HepG2 (cell line): ENCODE results near the gene PDE4D. TPM values are rescaled to one million over a fixed set of nuclear protein-coding genes. Genes with fewer than 3 reads are reported as not detected.

ENCODE experiments used
- ATAC-seq: fragments of 200-7000 bp; cut with Tn5 transposase; 3 replicates; pipeline ENCODE4 v1.9.1; 2020; ENCODE audit warnings: mild to moderate bottlenecking, moderate library complexity
- BruUV-seq: library from RNA; stranded (reverse); fragments of 400-500 nt; replicated peaks from 2 replicates; lab custom pipeline; 2021; lab: Mats Ljungman, UMichigan
- CTCF ChIA-PET: fragments of 300-600 bp; formaldehyde crosslinking; extraction: SDS; loops from one replicate; lab custom pipeline; 2021; ENCODE audit warnings: low total read pairs, inconsistent platforms, low intra/inter-chr PET ratio; lab: Yijun Ruan, JAX
- POLR2A ChIA-PET: fragments of 350-600 bp; sonication (Branson Sonifier 250); formaldehyde crosslinking; loops from one replicate; lab custom pipeline; 2020; ENCODE audit warnings: antibody characterized with exemption, inconsistent platforms; lab: Yijun Ruan, JAX
- DNase-seq: peaks from one replicate; pipeline ENCODE4 v3.0.0-alpha.2; 2015; ENCODE audit warnings: low spot score
- FAIRE-seq: peaks from 3 replicates; lab custom pipeline; 2011; peaks lifted over from hg19 to GRCh38; lab: Jason Lieb, UNC
- H2AFZ ChIP-seq: one replicate; pipeline ENCODE4 v1.6.1; 2011; ENCODE audit warnings: low read length, inconsistent platforms
- H3K27ac ChIP-seq: fragments of 300-600 bp; 3 replicates; pipeline ENCODE4 v1.8.0; 2011; ENCODE audit warnings: mixed run types, mild to moderate bottlenecking, mixed read lengths, low read length, inconsistent platforms; ENCODE audit not compliant: insufficient read depth; ENCODE audit errors: extremely low read length
- H3K27me3 ChIP-seq, 2 experiments: fragments of 200-600 bp in 1 of 2; 2 replicates in 1 of 2; 3 replicates in 1 of 2; pipeline versions ENCODE4 v1.6.0 to v1.8.0; 2011; ENCODE audit warnings: low read length in 2 of 2, mild to moderate bottlenecking in 2 of 2, moderate library complexity in 2 of 2, inconsistent platforms in 1 of 2; ENCODE audit not compliant: insufficient read depth in 2 of 2, control insufficient read depth in 1 of 2
- H3K36me3 ChIP-seq, 2 experiments: fragments of 200-600 bp in 1 of 2; replicated peaks in 1 of 2; 2 replicates in 1 of 2; 3 replicates in 1 of 2; pipeline versions ENCODE4 v1.5.1 to v1.8.0; 2011; ENCODE audit warnings: low read length in 2 of 2, inconsistent platforms in 1 of 2; ENCODE audit not compliant: insufficient read depth in 2 of 2, control insufficient read depth in 1 of 2
- H3K4me1 ChIP-seq: 2 replicates; pipeline ENCODE4 v1.5.1; 2012; ENCODE audit warnings: low read length, inconsistent platforms; ENCODE audit not compliant: insufficient read depth
- H3K4me2 ChIP-seq: 2 replicates; pipeline ENCODE4 v1.6.0; 2011; ENCODE audit warnings: low read depth, low read length, inconsistent platforms
- H3K4me3 ChIP-seq, 3 experiments: fragments of 200-600 bp in 1 of 3; sonication (generic), shearing (Covaris generic) in 1 of 3; replicated peaks in 1 of 3; 2 replicates each; pipeline ENCODE4 v1.5.1; 2011 to 2016; ENCODE audit warnings: low read length in 3 of 3, inconsistent platforms in 2 of 3, low read depth in 2 of 3, mild to moderate bottlenecking in 2 of 3, control low read depth in 1 of 3, mixed read lengths in 1 of 3; ENCODE audit not compliant: insufficient read depth in 1 of 3
- H3K79me2 ChIP-seq: one replicate; pipeline ENCODE4 v1.6.1; 2011; ENCODE audit warnings: low read length, inconsistent platforms; ENCODE audit not compliant: insufficient read depth
- H3K9ac ChIP-seq: 2 replicates; pipeline ENCODE4 v1.6.0; 2011; ENCODE audit warnings: mild to moderate bottlenecking, low read depth, low read length, inconsistent platforms; ENCODE audit not compliant: insufficient read depth
- H3K9me3 ChIP-seq: 2 replicates; pipeline ENCODE4 v1.5.1; 2012; ENCODE audit warnings: mild to moderate bottlenecking, low read length
- H4K20me1 ChIP-seq: 2 replicates; pipeline ENCODE4 v1.6.0; 2011; ENCODE audit warnings: inconsistent platforms, mild to moderate bottlenecking, low read length, moderate library complexity; ENCODE audit not compliant: insufficient read depth
- ARNTL ChIP-seq: sonication (generic); formaldehyde crosslinking; IDR thresholded peaks from 2 replicates; pipeline ENCODE4 v1.4.0; 2020; ENCODE audit warnings: mild to moderate bottlenecking, missing genetic modification reagents
- CTCF ChIP-seq: sonication (generic); formaldehyde crosslinking; IDR thresholded peaks from 2 replicates; pipeline ENCODE4 v1.5.0; 2020; ENCODE audit warnings: mild to moderate bottlenecking, missing genetic modification reagents, moderate library complexity
- KLF16 ChIP-seq, 2 experiments: sonication (generic) in 1 of 2; formaldehyde crosslinking in 1 of 2; IDR thresholded peaks; 2 replicates each; pipeline versions ENCODE4 v1.6.1 to v1.8.0; 2016 to 2023; ENCODE audit warnings: missing genetic modification reagents in 2 of 2, missing compliant biosample characterization in 1 of 2
- SPEN ChIP-seq: sonication (generic); formaldehyde crosslinking; IDR thresholded peaks from 2 replicates; pipeline ENCODE4 v1.5.1; 2020; ENCODE audit warnings: low read depth, mild to moderate bottlenecking, missing genetic modification reagents
- TP53 ChIP-seq: sonication (generic); formaldehyde crosslinking; conservative IDR thresholded peaks from 2 replicates; pipeline ENCODE4 v1.4.0; 2020; ENCODE audit warnings: missing genetic modification reagents
- ZKSCAN1 ChIP-seq: fragments of 150-350 bp; IDR thresholded peaks from 2 replicates; pipeline ENCODE4 v1.6.1; 2014; ENCODE audit warnings: low read length
- ZNF274 ChIP-seq: sonication (generic); formaldehyde crosslinking; IDR thresholded peaks from 2 replicates; pipeline ENCODE4 v1.5.1; 2020; ENCODE audit warnings: mild to moderate bottlenecking, missing genetic modification reagents
- ZNF407 ChIP-seq: sonication (generic); formaldehyde crosslinking; IDR thresholded peaks from one replicate; pipeline ENCODE4 v1.5.1; 2020; ENCODE audit warnings: mild to moderate bottlenecking, missing genetic modification reagents; ENCODE audit errors: not compliant biosample characterization
- WGBS: methylation state at CpG from one replicate; pipeline ENCODE4 v1.1.6; 2017; ENCODE audit warnings: low lambda C conversion rate; 5-methylcytosine and 5-hydroxymethylcytosine counted together
- in situ Hi-C: cut with HindIII; loops from 2 replicates; pipeline ENCODE4 v1.10.0; 2017; ENCODE audit warnings: low pct_unique_long_range_greater_than_20kb; ENCODE audit not compliant: extremely low pct_ligation_motif_present
- intact Hi-C: fragments of 100-400 bp; cut with micrococcal nuclease; formaldehyde crosslinking; loops from one replicate; pipeline ENCODE4 v1.10.0; 2022; ENCODE audit not compliant: unreplicated experiment
- polyA plus RNA-seq, 8 experiments: library from polyadenylated mRNA; depleted of rRNA in 3 of 8; stranded (reverse) in 7 of 8; unstranded in 1 of 8; fragments of >200 nt; fragmentation: Illumina TruSeq in 4 of 8; extraction: Trizol in 4 of 8; gene quantifications; 2 replicates each; pipeline versions ENCODE4 v1.2.1 to v1.2.3, GENCODE V29; 2011 to 2016; ENCODE audit warnings: low read depth in 4 of 8, missing spikeins in 1 of 8, mixed read lengths in 1 of 8; ENCODE audit not compliant: insufficient read depth in 1 of 8
- total RNA-seq, 5 experiments: library from RNA; depleted of rRNA; stranded (reverse); fragments of >200 nt; fragmentation: Illumina TruSeq; extraction: Trizol; gene quantifications; 2 replicates each; pipeline ENCODE4 v1.2.3, GENCODE V29; 2016; ENCODE audit warnings: low read depth in 1 of 5
- TF ChIP-seq, protein P1 (sequence below): sonication (generic); formaldehyde crosslinking; IDR thresholded peaks from 2 replicates; pipeline ENCODE4 v1.8.1; 2023; ENCODE audit warnings: mild to moderate bottlenecking, missing genetic modification reagents
- TF ChIP-seq, protein P2 (sequence below): sonication (generic); formaldehyde crosslinking; IDR thresholded peaks from 2 replicates; pipeline ENCODE4 v1.8.0; 2022; ENCODE audit warnings: missing genetic modification reagents, mild to moderate bottlenecking, borderline replicate concordance

Gene PDE4D
- total and polyA plus RNA-seq, 2 of the 13 experiments (the other 11 are each of a cell fraction or from before 2014, with no cell fraction given), result 7.0 to 12.2 TPM

- Histone ChIP-seq H2AFZ (no peak overlapping the region), H3K4me3 (no peak overlapping the region), H3K36me3 (no peaks in the 10 kb centered on the region), H3K9me3 (no peaks in the 10 kb centered on the region), H3K79me2 (no peaks in the 10 kb centered on the region), H3K27ac (no peak overlapping the region), H4K20me1 (no peaks in the 10 kb centered on the region), H3K4me2 (no peak overlapping the region), H3K27me3 (peaks cover 2 to 17% of the 10 kb centered on the region in 2 experiments; a peak in 3 of 5 replicates), H3K4me1 (no peaks in the 10 kb centered on the region), H3K9ac (no peak overlapping the region)
- intact Hi-C loops (no loop called here), in situ Hi-C loops (no loop called here)
- WGBS, result 32% methylated on average over 6 of the region's 6 CpGs
- ChIA-PET CTCF (no interaction called here), POLR2A (no interaction called here)
- no peak for FAIRE-seq
- DNase-seq, result no peak
- BruUV-seq, result no TSS peak
- no peak for ATAC-seq
- TF ChIP-seq ZNF274, result no peak
- no peak for TF ChIP-seq SPEN (CRISPR knock-in tag)
- TF ChIP-seq, protein P1, sequence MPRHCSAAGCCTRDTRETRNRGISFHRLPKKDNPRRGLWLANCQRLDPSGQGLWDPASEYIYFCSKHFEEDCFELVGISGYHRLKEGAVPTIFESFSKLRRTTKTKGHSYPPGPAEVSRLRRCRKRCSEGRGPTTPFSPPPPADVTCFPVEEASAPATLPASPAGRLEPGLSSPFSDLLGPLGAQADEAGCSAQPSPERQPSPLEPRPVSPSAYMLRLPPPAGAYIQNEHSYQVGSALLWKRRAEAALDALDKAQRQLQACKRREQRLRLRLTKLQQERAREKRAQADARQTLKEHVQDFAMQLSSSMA (CRISPR knock-in tag), result no peak
- no peak for TF ChIP-seq CTCF
- TF ChIP-seq KLF16 (CRISPR knock-in tag; IDR thresholded peaks at IDR 0.05), result no peak
- TF ChIP-seq ZNF407 (CRISPR knock-in tag), result no peak
- TF ChIP-seq ARNTL, result no peak
- TF ChIP-seq ZKSCAN1, result no peak
- TF ChIP-seq, protein P2, sequence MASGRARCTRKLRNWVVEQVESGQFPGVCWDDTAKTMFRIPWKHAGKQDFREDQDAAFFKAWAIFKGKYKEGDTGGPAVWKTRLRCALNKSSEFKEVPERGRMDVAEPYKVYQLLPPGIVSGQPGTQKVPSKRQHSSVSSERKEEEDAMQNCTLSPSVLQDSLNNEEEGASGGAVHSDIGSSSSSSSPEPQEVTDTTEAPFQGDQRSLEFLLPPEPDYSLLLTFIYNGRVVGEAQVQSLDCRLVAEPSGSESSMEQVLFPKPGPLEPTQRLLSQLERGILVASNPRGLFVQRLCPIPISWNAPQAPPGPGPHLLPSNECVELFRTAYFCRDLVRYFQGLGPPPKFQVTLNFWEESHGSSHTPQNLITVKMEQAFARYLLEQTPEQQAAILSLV (CRISPR knock-in tag), result no peak
- no peak for TF ChIP-seq TP53 (CRISPR knock-in tag)
Observed at GRCh38 chr5:58933891-58934628, 959.5 kb downstream of the PDE4D start.
